ENCODE data around the gene HOGA1.

DNA sequence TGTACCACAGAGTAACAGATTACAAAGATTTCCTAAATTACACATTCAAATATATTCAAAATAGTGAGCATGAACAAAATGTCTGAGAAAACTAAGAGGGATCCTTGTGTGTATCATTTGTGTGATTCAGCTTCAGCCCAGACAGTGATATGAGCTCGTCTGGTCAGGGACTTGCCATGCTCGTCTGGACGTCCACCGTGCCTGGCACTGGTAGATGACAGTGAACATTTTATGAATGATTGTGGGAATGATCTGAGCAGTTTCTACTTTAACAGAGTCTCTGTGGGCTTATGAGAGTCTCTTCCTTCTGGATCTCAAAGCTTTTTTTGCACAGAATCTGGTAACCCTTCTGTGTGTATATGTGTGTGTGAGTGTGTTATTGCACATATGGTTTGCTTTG, 45.8 kb upstream of the HOGA1 start:
- TF ChIP-seq GATA2 (IDR thresholded peaks at IDR 0.05; ENCODE audit: low read depth, low read length) (no peak), GATA3 (IDR thresholded peaks at IDR 0.05; ENCODE audit: low read depth, low read length) (no peak)
